Activated CD8-positive, alpha-beta memory T cell treated with anti-CD3 and anti-CD28 coated beads for 4 hours (primary cell): ENCODE measurements around the gene SAFB.

ENCODE experiments used
- DNase-seq, 2 donors: peaks; one replicate each; pipeline ENCODE4 v3.0.0-alpha.2; 2020; ENCODE audit warnings: low read depth in 2 of 2

The SAFB gene

GRCh38 chr19:5622465-5623396 lies at the start of gene SAFB, which contains the start of gene SAFB2:
TSS of gene SAFB (plus strand) at chr19:5623083. CDS start at chr19:5623206, 123 bp downstream.
TSS of gene SAFB2 (minus strand) at chr19:5622776. CDS start at chr19:5622715, 61 bp downstream.
- peak; percentile 99 to 100 for DNase-seq

- DNase-seq = no peak
These were observed 47.3 kb upstream of the SAFB start for GRCh38 chr19:5575590-5575989.

- DNase-seq = peak; percentile 42
These were observed 44.6 kb upstream of the SAFB start for GRCh38 chr19:5578097-5578846.

DNA sequence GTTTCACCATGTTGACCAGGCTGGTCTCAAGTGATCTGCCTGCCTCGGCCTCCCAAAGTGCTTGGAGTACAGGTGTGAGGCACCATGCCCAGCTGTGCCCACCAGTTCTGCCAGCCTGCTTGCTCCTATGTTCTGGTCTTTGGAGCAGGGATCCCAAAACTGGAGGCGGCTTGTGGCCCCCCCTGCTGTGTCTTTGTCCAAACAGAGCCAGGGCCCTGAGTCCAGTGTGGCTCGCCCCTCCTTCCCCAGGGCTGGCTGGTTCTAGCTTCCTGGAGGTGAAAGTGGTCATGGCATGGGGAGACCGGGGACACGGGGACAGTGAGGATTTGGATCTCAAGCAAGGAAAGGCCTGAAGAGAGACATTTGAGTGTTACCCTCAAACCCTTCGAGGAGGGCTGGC lies 43.6 kb upstream of the SAFB start:
- DNase-seq = no peak

DNA sequence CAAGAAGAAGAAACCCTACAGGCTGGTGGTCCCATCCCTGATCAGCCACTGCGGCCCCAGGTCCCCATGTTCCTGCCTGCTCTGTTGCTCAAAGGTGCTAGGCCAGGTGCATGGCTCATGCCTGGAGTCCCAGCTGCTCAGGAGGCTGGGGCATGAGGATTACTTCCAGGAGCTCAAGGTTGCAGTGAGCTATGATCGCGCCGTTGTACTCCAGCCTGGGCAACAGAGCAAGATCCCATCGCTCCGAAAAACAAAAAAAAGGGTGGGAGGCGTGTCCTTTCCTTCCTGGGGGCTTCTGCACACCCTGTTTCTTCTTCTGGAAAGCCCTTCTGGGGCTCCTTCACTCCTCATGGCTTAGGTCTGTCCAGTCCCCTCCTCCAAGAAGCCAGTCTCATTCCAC lies 43.2 kb upstream of the SAFB start:
- DNase-seq = no peak

DNA sequence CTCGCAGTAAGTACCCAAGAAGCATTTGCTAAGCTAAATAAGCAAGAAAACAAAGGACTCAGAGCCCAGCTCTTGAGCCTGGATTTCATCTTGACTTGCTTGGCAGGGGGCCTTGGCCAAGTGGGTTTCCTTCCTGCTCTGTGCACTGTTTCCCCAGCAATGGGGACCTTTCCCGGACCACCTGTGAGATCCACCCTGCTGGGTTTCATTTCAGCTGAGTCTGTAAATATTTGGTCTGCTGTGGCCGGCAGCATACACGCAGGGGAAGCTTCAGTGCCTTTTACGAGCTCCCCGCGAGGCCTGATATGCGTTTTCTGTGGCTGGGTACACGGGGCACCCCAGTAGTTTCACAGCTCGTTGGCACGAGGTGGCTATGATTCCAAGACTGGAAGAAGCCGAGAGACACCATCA lies 42.7 kb upstream of the SAFB start:
- DNase-seq = no peak

DNA sequence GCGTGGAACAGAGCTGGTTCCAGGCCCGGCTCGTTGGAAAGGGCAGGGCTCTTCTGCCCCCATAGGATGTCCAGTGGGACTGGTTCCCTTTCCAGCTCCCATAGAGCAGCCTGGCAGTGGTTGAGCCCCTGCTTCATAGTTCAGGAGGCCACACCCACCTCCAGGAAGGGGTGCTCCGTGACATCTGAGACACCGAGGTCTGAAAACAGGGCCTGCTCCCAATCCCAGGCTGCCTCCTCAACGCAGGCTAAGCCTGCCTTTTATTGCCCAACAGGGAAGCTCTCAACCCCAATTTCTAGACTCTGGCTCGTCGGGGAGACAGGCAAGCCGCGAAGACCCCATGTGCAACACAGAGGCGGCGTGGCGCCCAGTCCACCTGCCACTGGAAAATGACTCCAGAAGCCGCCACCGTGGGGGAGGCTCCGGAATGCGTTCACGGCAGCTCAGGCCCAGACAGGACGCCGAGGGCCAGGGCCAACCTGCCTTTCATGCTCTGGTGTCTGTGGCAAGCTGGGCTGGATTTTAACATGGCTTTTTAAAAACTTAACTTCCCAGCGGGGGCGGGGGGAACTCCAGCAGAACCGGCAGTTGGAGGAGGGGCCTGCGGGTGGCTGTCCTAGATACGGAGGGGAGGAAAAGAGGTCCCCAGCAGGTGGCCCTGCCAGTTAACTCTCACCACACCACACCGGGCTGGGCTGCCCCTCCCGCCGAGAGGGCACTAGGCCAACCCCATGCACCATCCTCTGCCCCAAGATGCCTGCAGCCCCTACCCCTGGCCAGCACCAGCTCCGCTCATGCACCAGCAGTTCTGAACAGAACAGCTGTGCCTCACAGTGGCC lies 37.2 kb upstream of the SAFB start:
- DNase-seq = peak; percentile 4 to 10

DNA sequence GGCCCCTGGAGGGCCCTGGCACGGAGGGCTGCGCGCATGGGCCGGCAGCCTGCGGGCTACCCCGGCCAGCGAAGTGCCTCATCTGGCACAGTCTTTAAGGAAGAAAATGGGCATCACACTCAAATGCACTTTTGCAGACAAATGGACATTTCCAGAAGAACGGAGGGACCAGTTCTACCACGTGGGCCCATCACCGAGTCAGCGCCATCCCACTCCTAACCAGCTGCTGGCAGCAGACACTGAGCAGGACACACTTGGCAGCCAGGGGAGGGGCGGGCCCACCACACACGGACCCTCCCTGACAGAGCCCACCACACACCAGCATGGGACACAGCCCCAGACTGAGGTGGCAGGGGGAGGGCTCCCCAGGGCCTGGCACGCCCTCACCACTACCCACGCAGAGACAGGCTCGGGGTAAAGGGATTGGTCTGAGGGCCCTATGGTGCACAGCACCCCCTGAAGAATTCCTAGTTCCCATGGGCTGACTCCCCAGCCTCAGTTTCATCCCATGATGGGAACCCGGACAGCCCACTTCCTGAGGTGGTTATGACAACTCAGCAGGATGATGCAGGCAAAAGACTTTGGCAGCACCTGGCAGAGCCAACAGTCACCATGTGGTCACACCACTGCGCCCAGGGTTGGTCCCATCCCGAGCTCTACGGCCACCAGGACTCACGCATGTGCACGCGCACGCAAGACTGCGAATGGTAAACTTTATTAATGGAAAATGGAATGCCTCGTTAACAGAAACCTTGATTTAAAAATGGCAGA lies 36.4 kb upstream of the SAFB start:
- DNase-seq = no peak

DNA sequence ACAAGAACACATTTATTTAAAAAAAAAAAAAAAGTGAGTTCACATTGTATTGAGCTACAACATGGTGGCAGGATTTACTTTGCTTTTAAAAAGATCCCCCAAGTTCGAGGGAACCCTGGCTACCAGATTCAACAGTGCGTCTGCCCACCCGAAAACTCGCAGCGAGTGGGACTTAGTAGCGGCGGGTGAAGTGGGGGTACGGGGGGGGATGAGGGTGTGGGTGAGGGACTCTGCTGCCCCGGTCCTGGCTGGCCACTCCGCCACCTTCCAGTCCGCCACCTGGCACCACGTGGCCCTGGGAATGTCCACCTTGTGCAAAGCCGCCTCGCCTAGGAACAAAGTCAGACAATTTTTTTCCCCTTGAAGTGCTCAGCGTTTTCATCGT lies 35.8 kb upstream of the SAFB start:
- no peak for DNase-seq

DNA sequence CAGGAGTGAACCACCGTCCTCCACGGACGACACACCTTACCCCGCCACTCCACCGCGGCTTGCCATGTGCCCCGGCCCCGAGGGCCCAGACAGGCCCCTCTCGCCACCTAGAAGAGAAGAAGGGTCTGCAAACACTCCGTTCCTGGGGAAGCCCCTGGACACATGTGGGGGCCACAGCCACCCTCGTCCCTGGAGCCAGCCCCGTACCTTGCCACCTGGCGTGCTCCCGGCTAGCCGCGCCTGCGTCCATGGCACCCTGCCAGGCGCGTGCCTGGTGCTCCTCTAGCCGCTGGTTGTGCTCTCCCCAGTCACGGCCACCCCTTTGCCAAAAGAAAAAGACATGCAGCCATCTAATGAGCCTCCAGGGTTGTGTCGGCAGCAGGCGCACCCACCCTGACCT lies 35.2 kb upstream of the SAFB start:
- DNase-seq = no peak

DNA sequence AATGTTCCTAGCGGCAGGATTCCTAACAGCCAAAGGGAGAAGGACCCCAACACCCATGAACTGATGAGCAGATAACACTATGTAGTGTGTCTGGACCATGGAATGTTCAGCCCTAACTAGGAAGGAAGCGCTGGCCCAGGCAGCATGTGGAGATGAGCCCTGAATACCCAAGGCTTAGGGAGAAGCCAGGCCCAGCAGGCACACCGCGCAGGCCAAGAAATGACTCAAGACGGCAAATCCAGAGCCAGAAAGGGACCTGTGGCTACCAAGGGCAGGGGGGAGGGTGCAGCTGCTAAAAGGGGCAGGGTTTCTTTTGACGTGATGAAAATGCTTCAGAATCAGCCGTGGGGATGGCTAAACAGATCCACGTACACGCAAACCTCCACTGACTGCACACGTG lies 34.4 kb upstream of the SAFB start:
- DNase-seq = no peak

- DNase-seq = no peak
These were observed 33.8 kb upstream of the SAFB start for GRCh38 chr19:5588906-5589676.

- no peak for DNase-seq
These were observed 32.6 kb upstream of the SAFB start for GRCh38 chr19:5590151-5590864.

- DNase-seq = no peak
These were observed 32.1 kb upstream of the SAFB start for GRCh38 chr19:5590865-5591154.

DNA sequence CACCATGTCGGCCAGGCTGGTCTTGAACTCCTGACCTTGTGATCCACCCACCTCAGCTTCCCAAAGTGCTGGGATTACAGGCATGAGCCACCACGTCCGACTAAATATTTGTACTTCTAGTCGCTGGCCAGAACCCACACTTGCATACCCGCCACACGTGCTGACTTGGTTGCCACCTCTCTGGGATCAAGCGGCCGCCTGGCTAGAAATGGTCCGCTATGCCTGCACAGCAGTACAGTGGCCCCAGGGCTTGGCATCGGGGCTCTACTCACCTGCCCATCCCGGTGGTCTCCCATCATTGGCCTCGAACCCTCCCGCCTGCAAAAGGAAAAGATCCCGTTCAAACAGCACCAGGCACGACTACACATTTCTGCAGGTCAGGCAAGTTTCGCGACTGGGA lies 31.4 kb upstream of the SAFB start:
- no peak for DNase-seq

DNA sequence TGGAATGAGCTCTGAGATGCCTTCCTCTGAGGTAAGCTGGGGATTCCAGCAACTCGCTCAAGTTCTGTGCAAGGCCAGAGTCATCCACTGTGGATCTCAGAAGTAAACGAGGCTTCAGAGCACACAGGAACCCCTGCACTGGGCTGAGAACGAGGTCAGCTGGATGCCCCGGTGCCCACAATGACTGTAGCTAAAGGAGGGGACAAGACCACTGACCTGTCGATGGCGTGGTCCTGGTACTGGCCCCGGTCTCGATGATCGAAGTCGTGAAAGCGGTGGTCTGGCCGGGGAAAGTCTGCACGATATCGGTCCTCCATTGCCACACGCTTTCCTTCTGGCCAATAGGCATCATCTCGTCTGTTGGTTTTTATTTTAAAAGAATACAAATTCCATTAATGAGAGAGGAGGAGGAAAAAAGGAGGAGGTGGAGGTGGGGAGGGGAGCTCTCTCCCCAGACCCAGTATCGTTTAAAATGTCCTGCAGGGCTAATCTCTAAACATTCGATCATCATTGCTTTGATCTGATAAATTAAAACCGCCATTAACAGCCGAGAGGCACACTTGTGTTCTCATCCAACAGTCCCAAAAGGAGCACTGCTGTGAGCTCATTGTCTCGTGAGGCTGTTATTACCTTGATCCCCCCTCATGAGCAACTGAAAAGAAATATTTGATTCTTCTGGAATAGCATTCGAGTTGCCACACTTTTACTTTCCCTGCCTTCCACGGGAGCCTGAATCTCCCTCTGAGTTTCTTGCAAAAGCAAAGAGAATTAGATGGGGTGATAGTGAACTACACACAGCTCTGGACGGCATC lies 30.1 kb upstream of the SAFB start:
- DNase-seq = no peak

- DNase-seq = no peak
These were observed 29.3 kb upstream of the SAFB start for GRCh38 chr19:5593343-5594255.

- DNase-seq = no peak
These were observed 28.3 kb upstream of the SAFB start for GRCh38 chr19:5594521-5594950.
